Hepatocyte (in vitro differentiated cells): ENCODE results near the gene TMEM123. TPM values are rescaled to one million over a fixed set of nuclear protein-coding genes. Genes with fewer than 3 reads are reported as not detected.

Source experiments
- DNase-seq: peaks from one replicate; pipeline ENCODE4 v3.0.0-alpha.2; 2016; ENCODE audit warnings: low spot score
- H2AFZ ChIP-seq: fragments of 200-600 bp; sonication (generic); 2 replicates; pipeline ENCODE4 v1.6.0; 2016; ENCODE audit warnings: antibody characterized with exemption, mild to moderate bottlenecking
- H3K27ac ChIP-seq: fragments of 200-600 bp; sonication (generic); 2 replicates; pipeline ENCODE4 v1.5.1; 2016; ENCODE audit warnings: mild to moderate bottlenecking
- H3K27me3 ChIP-seq: fragments of 200-600 bp; sonication (generic); 2 replicates; pipeline ENCODE4 v1.6.1; 2016
- H3K36me3 ChIP-seq: fragments of 200-600 bp; sonication (generic); replicated peaks from 2 replicates; pipeline ENCODE4 v1.5.1; 2016; ENCODE audit warnings: low read depth; ENCODE audit not compliant: insufficient read depth
- H3K4me1 ChIP-seq: fragments of 200-600 bp; sonication (generic); 2 replicates; pipeline ENCODE4 v1.5.1; 2016; ENCODE audit warnings: mild to moderate bottlenecking, moderate library complexity; ENCODE audit not compliant: insufficient read depth
- H3K4me2 ChIP-seq: fragments of 200-600 bp; sonication (generic); 2 replicates; pipeline ENCODE4 v1.6.0; 2016
- H3K4me3 ChIP-seq: fragments of 200-600 bp; sonication (generic); 2 replicates; pipeline ENCODE4 v1.5.1; 2016; ENCODE audit warnings: mild to moderate bottlenecking
- H3K79me2 ChIP-seq: fragments of 200-600 bp; sonication (generic); 2 replicates; pipeline ENCODE4 v1.6.0; 2017; ENCODE audit warnings: mild to moderate bottlenecking
- H3K9me2 ChIP-seq: fragments of 200-600 bp; sonication (generic); replicated peaks from 2 replicates; pipeline ENCODE4 v1.6.0; 2017; ENCODE audit warnings: mild to moderate bottlenecking; ENCODE audit not compliant: insufficient read depth
- H3K9me3 ChIP-seq: fragments of 200-600 bp; sonication (generic); 2 replicates; pipeline ENCODE4 v1.5.1; 2016; ENCODE audit warnings: low read depth, mild to moderate bottlenecking
- H4K20me1 ChIP-seq: fragments of 200-600 bp; sonication (generic); 2 replicates; pipeline ENCODE4 v1.6.0; 2016; ENCODE audit warnings: mild to moderate bottlenecking; ENCODE audit not compliant: insufficient read depth, poor library complexity, severe bottlenecking
- EZH2 ChIP-seq: fragments of 200-600 bp; sonication (generic); IDR thresholded peaks from 2 replicates; pipeline ENCODE4 v1.6.1; 2016; ENCODE audit warnings: antibody characterized with exemption, mild to moderate bottlenecking, borderline replicate concordance
- EZH2phosphoT487 ChIP-seq: fragments of 200-600 bp; sonication (generic); IDR thresholded peaks from one replicate; pipeline ENCODE4 v1.6.1; 2018; ENCODE audit warnings: antibody characterized with exemption, mild to moderate bottlenecking, low read depth, moderate library complexity; ENCODE audit not compliant: unreplicated experiment, severe bottlenecking
- WGBS: methylation state at CpG from one replicate; pipeline ENCODE4 v1.1.6; 2016; ENCODE audit warnings: low lambda C conversion rate; ENCODE audit errors: missing lambda C conversion rate; 5-methylcytosine and 5-hydroxymethylcytosine counted together
- polyA plus RNA-seq: library from polyadenylated mRNA; unstranded; fragments of >200 nt; fragmentation: Nextera tagmentation; extraction: Ambion mirVana; gene quantifications from 2 replicates; pipeline ENCODE4 v1.2.1, GENCODE V29; 2016
- total RNA-seq: library from RNA; depleted of rRNA; stranded (reverse); fragments of >200 nt; gene quantifications from 2 replicates; pipeline ENCODE4 v1.2.3, GENCODE V29; 2014
- TF ChIP-seq, protein P1 (sequence below): fragments of 200-600 bp; sonication (generic); IDR thresholded peaks from 2 replicates; pipeline ENCODE4 v1.5.1; 2016; ENCODE audit warnings: antibody characterized with exemption, mild to moderate bottlenecking; ENCODE audit not compliant: poor library complexity

The TMEM123 gene
- total and polyA plus RNA-seq, 2 experiments from 2014 or later: 122 to 182 TPM

DNA sequence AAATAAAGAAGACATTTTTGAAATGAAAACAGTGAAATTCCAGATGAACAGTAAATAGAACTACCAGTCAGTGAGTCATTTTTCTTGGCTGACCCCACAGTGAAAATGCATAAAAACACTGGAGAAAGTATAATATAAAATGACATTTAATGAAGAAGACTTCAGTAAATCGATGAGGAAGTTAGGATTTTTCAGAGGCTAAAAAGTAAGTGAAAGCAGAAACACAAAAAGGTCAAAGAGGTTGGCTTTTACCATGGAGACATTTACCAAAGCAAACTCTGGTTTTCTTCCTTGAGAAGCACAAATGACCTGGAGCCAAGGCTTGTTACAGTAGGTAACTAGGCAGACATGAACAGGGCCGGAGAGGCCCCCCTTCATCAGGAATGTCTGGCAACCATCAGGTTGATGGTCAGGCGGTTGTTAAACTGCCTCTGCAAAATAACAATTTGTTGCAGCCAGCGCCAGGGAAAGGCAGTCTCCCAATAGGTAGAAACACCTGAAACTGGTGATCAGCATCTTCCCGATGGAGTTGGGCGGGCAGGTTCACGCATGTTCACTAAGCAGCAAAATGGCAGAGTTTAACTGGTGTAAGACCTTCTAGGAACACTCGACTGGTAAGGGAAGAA is 16.7 kb upstream of the TMEM123 start:
- H3K4me3 ChIP-seq: no peak overlapping the region
- H3K4me1 ChIP-seq: peaks cover 32% of the 10 kb centered on the region
- TF ChIP-seq, protein P1, sequence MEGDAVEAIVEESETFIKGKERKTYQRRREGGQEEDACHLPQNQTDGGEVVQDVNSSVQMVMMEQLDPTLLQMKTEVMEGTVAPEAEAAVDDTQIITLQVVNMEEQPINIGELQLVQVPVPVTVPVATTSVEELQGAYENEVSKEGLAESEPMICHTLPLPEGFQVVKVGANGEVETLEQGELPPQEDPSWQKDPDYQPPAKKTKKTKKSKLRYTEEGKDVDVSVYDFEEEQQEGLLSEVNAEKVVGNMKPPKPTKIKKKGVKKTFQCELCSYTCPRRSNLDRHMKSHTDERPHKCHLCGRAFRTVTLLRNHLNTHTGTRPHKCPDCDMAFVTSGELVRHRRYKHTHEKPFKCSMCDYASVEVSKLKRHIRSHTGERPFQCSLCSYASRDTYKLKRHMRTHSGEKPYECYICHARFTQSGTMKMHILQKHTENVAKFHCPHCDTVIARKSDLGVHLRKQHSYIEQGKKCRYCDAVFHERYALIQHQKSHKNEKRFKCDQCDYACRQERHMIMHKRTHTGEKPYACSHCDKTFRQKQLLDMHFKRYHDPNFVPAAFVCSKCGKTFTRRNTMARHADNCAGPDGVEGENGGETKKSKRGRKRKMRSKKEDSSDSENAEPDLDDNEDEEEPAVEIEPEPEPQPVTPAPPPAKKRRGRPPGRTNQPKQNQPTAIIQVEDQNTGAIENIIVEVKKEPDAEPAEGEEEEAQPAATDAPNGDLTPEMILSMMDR: no peak
- TF ChIP-seq EZH2 (no peak), EZH2phosphoT487 (no peak)
- H3K27me3 ChIP-seq: no peaks in the 10 kb centered on the region
- 61% methylated on average over 8 of the region's 8 CpGs for WGBS
- H3K4me2 ChIP-seq: peak overlapping the region; percentile 4
- H2AFZ ChIP-seq: peak overlapping the region; percentile 33
- H3K27ac ChIP-seq: peak overlapping the region; percentile 68
- H4K20me1 ChIP-seq: no peaks in the 10 kb centered on the region
- H3K9me2 ChIP-seq: no peaks in the 10 kb centered on the region
- no peaks in the 10 kb centered on the region for H3K79me2 ChIP-seq
- peak; percentile 40 for DNase-seq
- H3K36me3 ChIP-seq: no peaks in the 10 kb centered on the region
- H3K9me3 ChIP-seq: no peaks in the 10 kb centered on the region

DNA sequence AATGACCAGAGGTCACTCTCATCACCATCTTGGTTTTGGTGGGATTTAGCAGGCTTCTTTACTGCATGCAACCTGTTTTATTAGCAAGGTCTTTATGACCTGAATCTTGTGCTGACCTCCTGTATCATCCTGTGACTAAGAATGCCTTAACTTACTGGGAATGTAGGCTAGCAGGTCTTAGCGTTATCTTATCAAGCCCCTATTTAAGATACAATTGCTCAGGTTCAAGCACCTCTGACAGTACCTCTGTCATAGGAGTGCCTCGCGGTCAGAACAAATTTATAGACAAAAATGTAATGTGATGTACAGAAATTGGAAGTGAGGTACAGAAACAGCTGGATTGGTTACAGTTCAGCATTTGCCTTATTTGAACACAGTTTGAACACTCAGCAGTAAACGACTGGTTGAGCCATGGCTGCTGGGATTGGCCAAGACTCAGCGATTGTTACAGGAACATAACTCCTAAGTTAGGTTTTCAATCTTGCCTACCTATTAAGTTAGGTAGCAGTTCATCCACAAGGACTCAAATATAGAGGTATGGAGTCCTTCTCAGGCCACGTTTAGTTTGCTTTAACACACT is 16.1 kb upstream of the TMEM123 start:
- TF ChIP-seq EZH2 (no peak), EZH2phosphoT487 (no peak)
- TF ChIP-seq, protein P1: no peak
- 60% methylated on average over 6 of the region's 6 CpGs for WGBS
- no peak overlapping the region for H3K4me3 ChIP-seq
- no peaks in the 10 kb centered on the region for H3K36me3 ChIP-seq
- peak overlapping the region; percentile 4 for H3K4me2 ChIP-seq
- H4K20me1 ChIP-seq: no peaks in the 10 kb centered on the region
- no peaks in the 10 kb centered on the region for H3K27me3 ChIP-seq
- no peak for DNase-seq
- H2AFZ ChIP-seq: peak overlapping the region; percentile 33
- peaks cover 32% of the 10 kb centered on the region for H3K4me1 ChIP-seq
- no peaks in the 10 kb centered on the region for H3K9me2 ChIP-seq
- no peaks in the 10 kb centered on the region for H3K79me2 ChIP-seq
- H3K27ac ChIP-seq: peak overlapping the region; percentile 68
- no peaks in the 10 kb centered on the region for H3K9me3 ChIP-seq

DNA sequence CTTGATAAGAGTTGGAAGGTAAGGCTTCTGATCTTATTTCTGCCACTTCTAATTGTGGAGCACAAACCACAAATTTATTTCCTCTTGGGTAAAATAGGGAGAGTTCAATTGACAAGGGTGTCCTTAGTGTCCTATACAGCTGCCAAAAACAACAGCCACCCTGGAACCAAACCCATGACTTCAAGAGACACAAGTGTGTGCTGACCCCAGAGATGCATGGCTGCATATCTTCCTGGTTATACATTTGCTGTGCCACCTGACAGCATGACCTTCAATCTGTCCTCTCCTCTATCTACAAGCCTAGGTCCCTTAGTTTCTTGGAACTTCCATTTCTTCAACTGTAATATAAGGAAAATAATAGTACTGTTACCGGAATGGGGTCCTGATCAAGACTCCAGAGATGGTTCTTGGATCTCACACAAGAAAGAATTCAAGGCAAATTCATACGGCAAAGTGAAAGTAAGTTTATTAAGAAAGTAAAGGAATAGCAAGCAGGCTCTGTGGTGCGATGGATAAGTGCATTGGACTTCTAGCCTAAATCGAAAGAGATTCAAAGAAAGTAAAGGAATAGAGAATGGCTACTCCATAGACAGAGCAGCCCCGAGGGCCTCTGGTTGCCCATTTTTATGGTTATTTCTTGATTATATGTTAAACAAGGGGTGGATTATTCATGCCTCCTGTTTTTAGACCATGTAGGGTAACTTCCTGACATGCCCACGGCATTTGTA is 15.5 kb upstream of the TMEM123 start:
- no peak overlapping the region for H3K4me2 ChIP-seq
- peaks cover 32% of the 10 kb centered on the region for H3K4me1 ChIP-seq
- DNase-seq: no peak
- peak overlapping the region; percentile 68 for H3K27ac ChIP-seq
- H3K36me3 ChIP-seq: no peaks in the 10 kb centered on the region
- H3K27me3 ChIP-seq: no peaks in the 10 kb centered on the region
- no peak overlapping the region for H2AFZ ChIP-seq
- TF ChIP-seq EZH2 (no peak), EZH2phosphoT487 (no peak)
- TF ChIP-seq, protein P1: no peak
- H3K79me2 ChIP-seq: no peaks in the 10 kb centered on the region
- H4K20me1 ChIP-seq: no peaks in the 10 kb centered on the region
- 89% methylated on average over 6 of the region's 6 CpGs for WGBS
- H3K9me2 ChIP-seq: no peaks in the 10 kb centered on the region
- H3K4me3 ChIP-seq: no peak overlapping the region
- H3K9me3 ChIP-seq: no peaks in the 10 kb centered on the region
